ENCODE measurements around the gene POLR3K.

The POLR3K gene

GRCh38 chr16:72561-73548, 19.4 kb upstream of the POLR3K start, which contains the start of gene RHBDF1:
Gene RHBDF1 (minus strand): TSS chr16:72631. CDS start chr16:65015, 7,616 bp downstream.
- Histone ChIP-seq H3K23ac (ENCODE audit: low read length) (no peak within 1 kb of the TSS), H2BK120ac (ENCODE audit: low read depth, low read length) (peak within 1 kb of the TSS; percentile 28), H3K4me3 (ENCODE audit: low read length) (peak within 1 kb of the TSS; percentile 69), H2AK5ac (ENCODE audit: low read length) (peak within 1 kb of the TSS; percentile 100), H3K18ac (ENCODE audit: low read length) (peak within 1 kb of the TSS; percentile 88), H3K36me3 (ENCODE audit: control insufficient read depth, insufficient read depth, low read length) (no peaks in the 10 kb centered on the region), H3K79me2 (ENCODE audit: control insufficient read depth, insufficient read depth, low read length) (peaks cover 31% of the 10 kb centered on the region), H3K56ac (ENCODE audit: low read length) (peak within 1 kb of the TSS; percentile 97), H3K79me1 (ENCODE audit: low read length) (peaks cover 24% of the 10 kb centered on the region), H2BK15ac (replicated peaks; ENCODE audit: low read depth) (no peak within 1 kb of the TSS), H3K4me2 (ENCODE audit: low read length) (peak within 1 kb of the TSS; percentile 80), H3K9ac (ENCODE audit: low read length) (peak within 1 kb of the TSS; percentile 92), H3K27ac (ENCODE audit: low read depth, low read length) (peak within 1 kb of the TSS; percentile 94), H4K8ac (ENCODE audit: low read depth, low read length) (no peak within 1 kb of the TSS), H3K4me1 (ENCODE audit: control insufficient read depth, low read depth, low read length) (peaks cover 50% of the 10 kb centered on the region), H4K5ac (ENCODE audit: low read length) (peak within 1 kb of the TSS; percentile 59), H2BK5ac (ENCODE audit: low read length) (peak within 1 kb of the TSS; percentile 97), H3K4ac (ENCODE audit: low read depth, low read length) (peak within 1 kb of the TSS; percentile 91), H3K27me3 (ENCODE audit: insufficient read depth, low read length, poor library complexity) (no peaks in the 10 kb centered on the region)
- DNase-seq = peak; percentile 79
- no CpG with 5 or more reads among the region's 62 CpGs for whole genome bisulfite sequencing (ENCODE audit: extremely low coverage, insufficient coverage, low lambda C conversion rate)

- peak; percentile 97 for DNase-seq
- Histone ChIP-seq H3K79me1 (ENCODE audit: low read length) (peaks cover 32% of the 10 kb centered on the region), H3K36me3 (ENCODE audit: control insufficient read depth, insufficient read depth, low read length) (no peaks in the 10 kb centered on the region), H3K18ac (ENCODE audit: low read length) (peak overlapping the region; percentile 88), H3K56ac (ENCODE audit: low read length) (peak overlapping the region; percentile 97), H3K9ac (ENCODE audit: low read length) (peak overlapping the region; percentile 92), H3K4me1 (ENCODE audit: control insufficient read depth, low read depth, low read length) (peaks cover 45% of the 10 kb centered on the region), H2BK5ac (ENCODE audit: low read length) (peak overlapping the region; percentile 76), H4K8ac (ENCODE audit: low read depth, low read length) (no peak overlapping the region), H3K4me3 (ENCODE audit: low read length) (peak overlapping the region; percentile 69), H3K4ac (ENCODE audit: low read depth, low read length) (peak overlapping the region; percentile 57), H3K27ac (ENCODE audit: low read depth, low read length) (peak overlapping the region; percentile 91), H3K4me2 (ENCODE audit: low read length) (peak overlapping the region; percentile 80), H3K27me3 (ENCODE audit: insufficient read depth, low read length, poor library complexity) (no peaks in the 10 kb centered on the region), H3K79me2 (ENCODE audit: control insufficient read depth, insufficient read depth, low read length) (peaks cover 31% of the 10 kb centered on the region), H2BK15ac (replicated peaks; ENCODE audit: low read depth) (no peak overlapping the region), H3K23ac (ENCODE audit: low read length) (no peak overlapping the region), H2BK120ac (ENCODE audit: low read depth, low read length) (peak overlapping the region; percentile 4), H2AK5ac (ENCODE audit: low read length) (no peak overlapping the region), H4K5ac (ENCODE audit: low read length) (no peak overlapping the region)
- no CpG with 5 or more reads among the region's 57 CpGs for WGBS (ENCODE audit: extremely low coverage, insufficient coverage, low lambda C conversion rate)
These were observed 18.4 kb upstream of the POLR3K start for GRCh38 chr16:71540-72401.

- WGBS (ENCODE audit: extremely low coverage, insufficient coverage, low lambda C conversion rate) = no CpG with 5 or more reads among the region's 5 CpGs
- Histone ChIP-seq H4K8ac (ENCODE audit: low read depth, low read length) (no peak overlapping the region), H2AK5ac (ENCODE audit: low read length) (no peak overlapping the region), H3K36me3 (ENCODE audit: control insufficient read depth, insufficient read depth, low read length) (no peaks in the 10 kb centered on the region), H3K27me3 (ENCODE audit: insufficient read depth, low read length, poor library complexity) (no peaks in the 10 kb centered on the region), H3K79me2 (ENCODE audit: control insufficient read depth, insufficient read depth, low read length) (peaks cover 31% of the 10 kb centered on the region), H3K18ac (ENCODE audit: low read length) (peak overlapping the region; percentile 47), H3K27ac (ENCODE audit: low read depth, low read length) (peak overlapping the region; percentile 79), H2BK15ac (replicated peaks; ENCODE audit: low read depth) (no peak overlapping the region), H4K5ac (ENCODE audit: low read length) (no peak overlapping the region), H3K23ac (ENCODE audit: low read length) (no peak overlapping the region), H3K56ac (ENCODE audit: low read length) (peak overlapping the region; percentile 87), H3K4me1 (ENCODE audit: control insufficient read depth, low read depth, low read length) (peaks cover 41% of the 10 kb centered on the region), H3K9ac (ENCODE audit: low read length) (peak overlapping the region; percentile 92), H3K4me2 (ENCODE audit: low read length) (peak overlapping the region; percentile 67), H3K4ac (ENCODE audit: low read depth, low read length) (peak overlapping the region; percentile 6), H3K79me1 (ENCODE audit: low read length) (peaks cover 34% of the 10 kb centered on the region), H3K4me3 (ENCODE audit: low read length) (no peak overlapping the region), H2BK120ac (ENCODE audit: low read depth, low read length) (no peak overlapping the region), H2BK5ac (ENCODE audit: low read length) (peak overlapping the region; percentile 65)
- DNase-seq = no peak
These were observed 17.8 kb upstream of the POLR3K start for GRCh38 chr16:71210-71539.

GRCh38 chr16:69181-69580, 15.8 kb upstream of the POLR3K start:
- Histone ChIP-seq H2BK15ac (replicated peaks; ENCODE audit: low read depth) (no peak overlapping the region), H4K8ac (ENCODE audit: low read depth, low read length) (no peak overlapping the region), H3K56ac (ENCODE audit: low read length) (peak overlapping the region; percentile 62), H3K18ac (ENCODE audit: low read length) (no peak overlapping the region), H3K79me1 (ENCODE audit: low read length) (peaks cover 42% of the 10 kb centered on the region), H2BK120ac (ENCODE audit: low read depth, low read length) (no peak overlapping the region), H3K9ac (ENCODE audit: low read length) (no peak overlapping the region), H3K4ac (ENCODE audit: low read depth, low read length) (no peak overlapping the region), H3K4me1 (ENCODE audit: control insufficient read depth, low read depth, low read length) (peaks cover 26% of the 10 kb centered on the region), H3K36me3 (ENCODE audit: control insufficient read depth, insufficient read depth, low read length) (peaks cover 5% of the 10 kb centered on the region), H3K23ac (ENCODE audit: low read length) (no peak overlapping the region), H3K27me3 (ENCODE audit: insufficient read depth, low read length, poor library complexity) (no peaks in the 10 kb centered on the region), H3K4me3 (ENCODE audit: low read length) (no peak overlapping the region), H4K5ac (ENCODE audit: low read length) (no peak overlapping the region), H2BK5ac (ENCODE audit: low read length) (no peak overlapping the region), H3K79me2 (ENCODE audit: control insufficient read depth, insufficient read depth, low read length) (peaks cover 33% of the 10 kb centered on the region), H2AK5ac (ENCODE audit: low read length) (no peak overlapping the region), H3K27ac (ENCODE audit: low read depth, low read length) (no peak overlapping the region), H3K4me2 (ENCODE audit: low read length) (no peak overlapping the region)
- no peak for DNase-seq
- no CpG with 5 or more reads among the region's 8 CpGs for WGBS (ENCODE audit: extremely low coverage, insufficient coverage, low lambda C conversion rate)

GRCh38 chr16:67884-68789, 14.7 kb upstream of the POLR3K start:
- peaks cover 9% of the 10 kb centered on the region for H3K36me3 ChIP-seq (ENCODE audit: control insufficient read depth, insufficient read depth, low read length)
- no CpG with 5 or more reads among the region's 27 CpGs for WGBS (ENCODE audit: extremely low coverage, insufficient coverage, low lambda C conversion rate)

More at GRCh38 chr16:67884-68789, 14.7 kb upstream of the POLR3K start:
- no peak overlapping the region for H2BK5ac ChIP-seq (ENCODE audit: low read length)
- H3K56ac ChIP-seq (ENCODE audit: low read length) = peak overlapping the region; percentile 57
- H2BK15ac ChIP-seq (replicated peaks; ENCODE audit: low read depth) = no peak overlapping the region
- no peak overlapping the region for H2BK120ac ChIP-seq (ENCODE audit: low read depth, low read length)
- H4K5ac ChIP-seq (ENCODE audit: low read length) = no peak overlapping the region
- peaks cover 17% of the 10 kb centered on the region for H3K4me1 ChIP-seq (ENCODE audit: control insufficient read depth, low read depth, low read length)
- H3K79me1 ChIP-seq (ENCODE audit: low read length) = peaks cover 42% of the 10 kb centered on the region
- H3K4me2 ChIP-seq (ENCODE audit: low read length) = no peak overlapping the region
- H4K8ac ChIP-seq (ENCODE audit: low read depth, low read length) = no peak overlapping the region
- no peak overlapping the region for H3K4me3 ChIP-seq (ENCODE audit: low read length)
- no peak overlapping the region for H2AK5ac ChIP-seq (ENCODE audit: low read length)
- H3K27me3 ChIP-seq (ENCODE audit: insufficient read depth, low read length, poor library complexity) = no peaks in the 10 kb centered on the region
- H3K23ac ChIP-seq (ENCODE audit: low read length) = no peak overlapping the region
- H3K79me2 ChIP-seq (ENCODE audit: control insufficient read depth, insufficient read depth, low read length) = peaks cover 33% of the 10 kb centered on the region
- H3K4ac ChIP-seq (ENCODE audit: low read depth, low read length) = no peak overlapping the region
- no peak overlapping the region for H3K18ac ChIP-seq (ENCODE audit: low read length)
- no peak overlapping the region for H3K27ac ChIP-seq (ENCODE audit: low read depth, low read length)
- H3K9ac ChIP-seq (ENCODE audit: low read length) = peak overlapping the region; percentile 40
- no peak for DNase-seq
